Measurements from ENCODE around the gene PROM1.

GRCh38 chr4:15948826-15949225, 135.0 kb downstream of the PROM1 start:
- TF ChIP-seq, protein P1, sequence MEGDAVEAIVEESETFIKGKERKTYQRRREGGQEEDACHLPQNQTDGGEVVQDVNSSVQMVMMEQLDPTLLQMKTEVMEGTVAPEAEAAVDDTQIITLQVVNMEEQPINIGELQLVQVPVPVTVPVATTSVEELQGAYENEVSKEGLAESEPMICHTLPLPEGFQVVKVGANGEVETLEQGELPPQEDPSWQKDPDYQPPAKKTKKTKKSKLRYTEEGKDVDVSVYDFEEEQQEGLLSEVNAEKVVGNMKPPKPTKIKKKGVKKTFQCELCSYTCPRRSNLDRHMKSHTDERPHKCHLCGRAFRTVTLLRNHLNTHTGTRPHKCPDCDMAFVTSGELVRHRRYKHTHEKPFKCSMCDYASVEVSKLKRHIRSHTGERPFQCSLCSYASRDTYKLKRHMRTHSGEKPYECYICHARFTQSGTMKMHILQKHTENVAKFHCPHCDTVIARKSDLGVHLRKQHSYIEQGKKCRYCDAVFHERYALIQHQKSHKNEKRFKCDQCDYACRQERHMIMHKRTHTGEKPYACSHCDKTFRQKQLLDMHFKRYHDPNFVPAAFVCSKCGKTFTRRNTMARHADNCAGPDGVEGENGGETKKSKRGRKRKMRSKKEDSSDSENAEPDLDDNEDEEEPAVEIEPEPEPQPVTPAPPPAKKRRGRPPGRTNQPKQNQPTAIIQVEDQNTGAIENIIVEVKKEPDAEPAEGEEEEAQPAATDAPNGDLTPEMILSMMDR (conservative IDR thresholded peaks at IDR 0.05 in 1 of 2, IDR thresholded peaks at IDR 0.05 in 1 of 2; ENCODE audit: low read depth in 1 of 2, low read length in 2 of 2) = no peak
- TF ChIP-seq EZH2 (IDR thresholded peaks at IDR 0.05; ENCODE audit: low read length, missing control alignments) = no peak

All from fibroblast of lung (primary cell).